ENCODE measurements around the gene DCAF4.

Gene DCAF4

DNA sequence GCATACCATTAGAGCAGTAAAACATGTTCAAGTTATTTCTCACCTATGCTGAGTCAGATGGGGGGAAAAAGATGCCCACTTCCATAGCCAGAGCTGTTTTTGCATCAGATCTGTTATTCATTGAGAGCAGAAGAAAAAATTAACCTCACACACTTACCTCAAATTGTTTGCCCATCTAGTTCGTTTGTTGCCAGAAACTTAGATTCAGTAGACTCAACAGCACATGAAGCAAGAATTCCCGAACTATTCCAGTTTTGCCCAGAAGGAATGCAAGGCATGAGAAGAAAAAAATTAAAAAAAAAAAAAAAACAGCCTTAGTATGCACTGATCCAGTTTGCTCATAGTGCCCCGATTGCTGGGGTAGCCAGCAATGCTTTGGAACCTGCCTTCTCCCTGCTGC lies 19.9 kb upstream of the DCAF4 start:
- H3K36me3 ChIP-seq: no peaks in the 10 kb centered on the region
- no peak overlapping the region for H3K4me3 ChIP-seq (ENCODE audit: low read depth, low read length)
- no peaks in the 10 kb centered on the region for H3K27me3 ChIP-seq
- H3K4me1 ChIP-seq: peaks cover 12% of the 10 kb centered on the region
- H3K9me3 ChIP-seq: no peaks in the 10 kb centered on the region; the same call in 1 of the 2 replicates
- TF ChIP-seq, protein P1, sequence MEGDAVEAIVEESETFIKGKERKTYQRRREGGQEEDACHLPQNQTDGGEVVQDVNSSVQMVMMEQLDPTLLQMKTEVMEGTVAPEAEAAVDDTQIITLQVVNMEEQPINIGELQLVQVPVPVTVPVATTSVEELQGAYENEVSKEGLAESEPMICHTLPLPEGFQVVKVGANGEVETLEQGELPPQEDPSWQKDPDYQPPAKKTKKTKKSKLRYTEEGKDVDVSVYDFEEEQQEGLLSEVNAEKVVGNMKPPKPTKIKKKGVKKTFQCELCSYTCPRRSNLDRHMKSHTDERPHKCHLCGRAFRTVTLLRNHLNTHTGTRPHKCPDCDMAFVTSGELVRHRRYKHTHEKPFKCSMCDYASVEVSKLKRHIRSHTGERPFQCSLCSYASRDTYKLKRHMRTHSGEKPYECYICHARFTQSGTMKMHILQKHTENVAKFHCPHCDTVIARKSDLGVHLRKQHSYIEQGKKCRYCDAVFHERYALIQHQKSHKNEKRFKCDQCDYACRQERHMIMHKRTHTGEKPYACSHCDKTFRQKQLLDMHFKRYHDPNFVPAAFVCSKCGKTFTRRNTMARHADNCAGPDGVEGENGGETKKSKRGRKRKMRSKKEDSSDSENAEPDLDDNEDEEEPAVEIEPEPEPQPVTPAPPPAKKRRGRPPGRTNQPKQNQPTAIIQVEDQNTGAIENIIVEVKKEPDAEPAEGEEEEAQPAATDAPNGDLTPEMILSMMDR (IDR thresholded peaks at IDR 0.05; ENCODE audit: low read depth, low read length): no peak
- DNase-seq: no peak

DNA sequence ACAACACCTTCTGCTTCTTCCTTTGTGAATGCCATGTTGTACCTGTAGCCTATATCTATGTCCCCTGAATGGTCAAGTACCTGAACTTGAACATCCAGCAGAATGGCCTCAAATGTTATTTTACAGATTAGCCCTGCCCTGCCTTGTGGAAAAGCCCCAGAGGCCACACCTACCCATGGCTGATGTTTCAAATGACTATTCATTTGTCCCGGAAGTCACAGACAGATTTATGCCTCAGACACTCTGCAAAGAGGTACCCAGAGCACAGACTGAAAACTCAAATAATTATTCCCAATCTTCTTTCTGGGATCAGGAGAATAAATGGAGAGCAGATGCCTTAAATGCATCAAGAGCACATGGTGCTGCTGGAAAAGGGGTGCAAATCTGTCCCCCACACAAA lies 19.4 kb upstream of the DCAF4 start:
- Histone ChIP-seq H3K27me3 (no peaks in the 10 kb centered on the region), H3K4me3 (ENCODE audit: low read depth, low read length) (no peak overlapping the region), H3K36me3 (no peaks in the 10 kb centered on the region), H3K4me1 (peaks cover 12% of the 10 kb centered on the region), H3K9me3 (no peaks in the 10 kb centered on the region; the same call in 1 of the 2 replicates)
- DNase-seq: no peak
- TF ChIP-seq, protein P1 (IDR thresholded peaks at IDR 0.05; ENCODE audit: low read depth, low read length): no peak

DNA sequence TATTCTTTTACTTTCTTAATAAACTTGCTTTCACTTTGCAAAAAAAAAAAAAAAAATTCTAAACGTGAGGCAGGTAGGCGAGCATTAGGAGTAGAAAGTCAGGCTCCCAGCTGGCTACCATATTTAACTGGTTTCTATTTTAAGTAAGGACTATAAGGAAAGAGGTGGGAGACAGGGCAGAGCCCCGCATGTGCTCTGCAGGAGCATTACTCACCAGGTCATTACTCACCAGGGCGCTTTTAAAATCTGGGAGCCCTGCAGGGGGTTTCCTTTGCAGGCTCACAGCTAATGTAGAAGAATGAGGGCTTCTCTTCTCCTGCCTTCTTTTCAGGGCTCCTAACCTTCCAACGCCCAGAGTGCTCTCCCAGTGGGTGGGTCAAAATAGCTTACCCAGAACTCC lies 18.4 kb upstream of the DCAF4 start:
- DNase-seq: no peak

DNA sequence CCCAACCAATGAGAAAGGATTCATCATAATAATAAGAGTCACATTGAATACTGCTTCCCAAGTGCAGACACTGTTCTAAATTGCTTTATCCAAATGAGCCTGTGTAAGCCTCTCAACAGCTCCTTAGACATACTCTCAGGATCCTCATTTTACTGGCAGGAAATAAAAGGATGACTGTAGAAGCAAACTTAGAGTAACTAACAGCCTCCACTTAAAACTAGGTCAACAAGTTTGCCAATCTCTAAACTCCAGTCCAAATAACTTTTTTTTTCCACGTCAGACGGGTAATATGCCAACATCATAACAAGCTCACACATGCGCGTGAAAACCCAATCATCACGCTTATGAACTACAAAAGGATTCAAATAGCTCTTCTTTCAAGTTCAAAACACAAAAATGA lies 17.1 kb upstream of the DCAF4 start:
- Histone ChIP-seq H3K36me3 (no peaks in the 10 kb centered on the region), H3K9me3 (no peaks in the 10 kb centered on the region; the same call in 1 of the 2 replicates), H3K27me3 (no peaks in the 10 kb centered on the region), H3K4me3 (ENCODE audit: low read depth, low read length) (no peak overlapping the region), H3K4me1 (peaks cover 12% of the 10 kb centered on the region)
- no peak for DNase-seq
- TF ChIP-seq, protein P1 (IDR thresholded peaks at IDR 0.05; ENCODE audit: low read depth, low read length): no peak

More for the DNA sequence above, 18.4 kb upstream of the DCAF4 start:
- H3K4me3 ChIP-seq (ENCODE audit: low read depth, low read length): no peak overlapping the region
- H3K36me3 ChIP-seq: no peaks in the 10 kb centered on the region
- peaks cover 12% of the 10 kb centered on the region for H3K4me1 ChIP-seq
- H3K9me3 ChIP-seq: no peaks in the 10 kb centered on the region; the same call in 1 of the 2 replicates
- no peaks in the 10 kb centered on the region for H3K27me3 ChIP-seq
- TF ChIP-seq, protein P1 (IDR thresholded peaks at IDR 0.05; ENCODE audit: low read depth, low read length): no peak

DNA sequence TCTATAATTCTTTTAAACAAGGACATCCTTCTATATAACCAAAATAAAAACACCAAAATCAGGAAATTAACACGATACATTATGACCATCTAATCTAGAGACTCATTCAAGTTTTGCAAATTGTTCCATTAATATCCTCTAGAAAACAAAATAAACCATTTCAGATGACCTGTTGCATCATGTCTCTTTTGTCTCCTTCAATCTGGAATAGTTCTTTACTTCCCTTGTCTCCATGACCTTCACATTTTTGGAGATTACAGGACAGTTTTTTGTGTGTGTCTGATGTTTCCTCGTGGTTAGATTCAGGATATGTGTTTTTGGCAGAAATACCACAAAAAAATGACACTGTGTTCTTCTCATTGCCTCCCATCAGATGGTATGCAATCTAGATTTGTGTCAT lies 12.5 kb upstream of the DCAF4 start:
- TF ChIP-seq, protein P1 (IDR thresholded peaks at IDR 0.05; ENCODE audit: low read depth, low read length): no peak
- Histone ChIP-seq H3K9me3 (no peaks in the 10 kb centered on the region), H3K4me1 (no peaks in the 10 kb centered on the region), H3K36me3 (no peaks in the 10 kb centered on the region), H3K4me3 (ENCODE audit: low read depth, low read length) (no peak overlapping the region), H3K27me3 (no peaks in the 10 kb centered on the region)
- no peak for DNase-seq

DNA sequence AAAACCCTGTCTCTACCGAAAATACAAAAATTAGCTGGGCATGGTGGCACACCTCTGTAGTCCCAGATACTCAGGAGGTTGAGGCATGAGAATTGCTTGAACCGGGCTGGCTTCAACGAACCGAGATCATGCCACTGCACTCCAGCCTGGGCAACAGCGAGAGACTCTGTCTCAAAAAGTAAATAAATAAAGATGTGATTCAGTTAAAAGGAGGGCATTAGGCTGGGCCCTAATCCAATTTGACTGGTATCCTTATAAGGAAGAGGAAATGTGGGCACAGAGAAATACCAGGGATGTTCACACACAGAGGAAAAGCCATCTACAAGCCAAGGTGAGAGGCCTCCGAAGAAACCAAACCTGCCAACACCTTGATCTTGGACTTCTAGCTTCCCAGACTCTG lies 10.1 kb upstream of the DCAF4 start:
- H3K4me1 ChIP-seq: no peaks in the 10 kb centered on the region
- no peaks in the 10 kb centered on the region for H3K9me3 ChIP-seq
- H3K27me3 ChIP-seq: no peaks in the 10 kb centered on the region
- no peaks in the 10 kb centered on the region for H3K36me3 ChIP-seq
- TF ChIP-seq, protein P1 (IDR thresholded peaks at IDR 0.05; ENCODE audit: low read depth, low read length): no peak
- DNase-seq: no peak
- H3K4me3 ChIP-seq (ENCODE audit: low read depth, low read length): no peak overlapping the region

Measured in BE2C (cell line).